CD4-positive, alpha-beta T cell treated with Interleukin-12 subunit alpha and Interleukin-12 subunit beta, for 1 hour (primary cell): ENCODE data around the gene CTRB1.
"Not testable (repeated sequence)": the region's sequence is repeated elsewhere in the genome, so short reads cannot be mapped to it uniquely, and the experiment has no call there.

ENCODE experiments used
- DNase-seq: peaks from one replicate; pipeline ENCODE4 v3.0.0-alpha.2; 2020

CTRB1 gene

DNA sequence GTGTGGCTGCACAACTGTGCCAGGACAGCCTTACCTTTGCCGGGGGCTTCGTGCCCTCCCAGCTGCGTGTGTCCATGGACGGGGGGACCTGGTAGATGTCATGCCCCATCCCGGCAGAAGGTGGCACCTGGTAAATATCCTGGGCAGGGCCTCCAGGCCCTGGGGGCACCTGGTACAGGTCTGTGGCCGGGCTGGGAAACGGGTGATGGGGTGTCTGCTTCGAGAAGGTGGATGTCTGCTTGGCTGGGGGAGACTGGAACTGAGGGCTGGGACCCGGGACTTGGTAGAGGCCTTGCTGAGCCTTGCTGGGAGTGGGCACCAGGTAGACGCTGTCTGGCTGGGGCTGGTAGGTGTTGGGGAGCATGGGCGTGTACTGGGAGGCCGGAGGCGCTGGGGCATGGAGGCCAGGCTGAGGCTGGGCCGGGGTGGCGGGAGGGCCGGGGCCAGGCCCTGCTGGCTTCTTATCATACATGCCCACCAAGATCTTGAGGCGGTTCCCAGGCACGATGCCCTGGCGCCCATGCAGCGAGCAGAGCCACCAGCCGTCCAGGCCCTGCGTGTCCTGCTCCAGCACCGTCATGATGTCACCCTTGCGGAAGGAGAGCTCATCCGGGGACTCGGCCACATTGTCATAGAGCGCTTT lies 23.8 kb downstream of the CTRB1 start:
- DNase-seq: not testable (repeated sequence)

DNA sequence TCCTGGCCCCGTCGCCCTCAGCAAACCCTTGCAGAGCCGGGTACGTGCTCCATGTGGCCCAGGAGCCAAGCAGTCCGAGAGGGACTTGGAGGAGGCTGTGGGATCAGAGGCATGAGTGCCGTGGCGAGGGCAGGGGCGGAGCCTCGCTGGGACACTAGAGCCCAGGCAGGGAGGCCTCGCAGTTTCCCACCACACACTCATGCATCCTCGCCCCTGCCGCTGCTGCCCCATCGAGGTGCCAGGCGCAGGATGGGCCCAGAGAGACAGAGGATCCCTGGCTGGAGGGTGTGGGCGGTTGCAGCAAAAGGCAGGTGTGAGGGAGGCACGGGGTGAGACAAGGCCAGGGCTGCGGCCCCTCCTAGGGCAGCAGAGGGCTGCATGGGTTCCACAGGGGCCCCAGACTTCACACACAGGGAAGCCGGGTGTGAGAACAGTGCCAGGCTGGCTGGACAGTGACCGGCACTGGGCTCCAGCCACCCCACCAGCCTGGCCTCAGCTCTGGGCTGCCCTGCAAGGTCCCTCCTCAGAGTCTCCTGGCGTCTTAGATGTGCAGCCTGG lies 25.0 kb downstream of the CTRB1 start:
- DNase-seq: no peak

DNA sequence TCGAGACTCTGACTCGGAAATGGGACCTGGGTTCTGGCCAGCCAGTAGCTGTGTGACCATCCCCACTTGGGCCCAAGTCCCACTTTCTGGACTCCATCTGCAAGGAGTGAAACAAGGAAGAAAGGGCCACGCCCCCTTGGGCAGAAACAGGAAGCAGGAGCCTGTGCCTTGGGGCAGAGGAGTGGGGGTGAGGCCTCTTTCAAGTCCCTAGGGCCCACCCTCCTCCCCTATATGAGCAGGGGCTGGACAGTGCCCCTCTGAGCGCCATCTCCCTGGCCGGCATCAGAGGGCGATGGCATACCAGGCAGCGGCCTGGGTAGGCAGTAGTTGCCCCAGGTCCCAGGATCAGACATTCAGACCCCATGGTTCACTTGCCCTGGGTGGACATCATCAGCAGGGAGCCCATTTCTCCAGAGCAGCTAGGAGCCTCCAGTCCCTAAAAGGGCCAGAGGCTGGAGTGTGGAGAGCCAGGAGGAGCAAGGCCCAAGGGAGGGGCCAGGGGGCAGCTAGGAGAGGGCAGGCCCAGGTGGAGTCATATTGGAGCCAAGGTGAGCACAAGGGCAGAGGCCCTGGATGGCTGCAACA lies 25.5 kb downstream of the CTRB1 start:
- no peak for DNase-seq

DNA sequence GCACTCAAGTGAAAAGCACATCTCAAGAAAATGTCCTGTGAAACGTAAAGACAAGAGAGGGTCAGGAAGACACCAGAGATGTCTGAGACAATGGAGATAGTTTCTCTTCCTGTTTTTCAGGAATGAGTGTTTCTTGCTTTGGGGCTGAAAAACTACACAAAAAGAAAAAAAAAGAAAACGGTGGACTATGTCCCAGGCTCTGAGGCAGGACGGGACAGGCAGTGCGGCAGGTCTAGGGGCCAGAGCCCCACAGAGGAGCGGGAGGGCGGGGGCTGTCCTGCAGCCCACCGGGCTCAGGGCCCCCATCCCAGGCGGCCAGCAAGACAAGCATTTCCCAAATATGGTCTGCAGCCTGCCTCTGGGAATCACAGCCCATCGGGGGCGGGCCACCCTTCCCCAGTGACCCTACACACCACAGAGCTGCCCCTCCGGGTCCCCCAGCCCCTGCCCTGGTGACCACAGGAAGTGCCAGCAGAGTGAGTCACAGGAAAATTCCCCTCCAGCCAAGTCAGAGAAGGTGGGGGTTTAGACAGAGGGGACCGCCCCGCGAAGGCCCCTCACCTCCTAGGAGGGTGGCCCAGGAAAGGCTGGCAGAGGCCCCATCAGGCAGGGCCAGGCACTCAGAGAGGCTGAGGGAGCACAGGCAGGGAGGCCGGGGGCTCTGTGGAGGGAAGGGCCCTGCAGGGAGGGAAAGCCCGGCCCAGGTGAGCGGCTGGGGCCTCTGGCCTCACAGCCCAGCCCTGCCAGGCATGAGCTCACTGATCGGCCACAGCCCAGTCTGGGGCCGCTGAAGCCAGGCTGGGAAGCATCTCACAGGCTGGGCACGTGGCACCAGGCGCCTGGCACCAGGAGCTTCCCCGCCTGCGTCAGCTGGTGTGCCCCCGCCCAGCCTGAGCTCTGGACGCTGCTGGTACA lies 26.3 kb downstream of the CTRB1 start:
- no peak for DNase-seq

DNA sequence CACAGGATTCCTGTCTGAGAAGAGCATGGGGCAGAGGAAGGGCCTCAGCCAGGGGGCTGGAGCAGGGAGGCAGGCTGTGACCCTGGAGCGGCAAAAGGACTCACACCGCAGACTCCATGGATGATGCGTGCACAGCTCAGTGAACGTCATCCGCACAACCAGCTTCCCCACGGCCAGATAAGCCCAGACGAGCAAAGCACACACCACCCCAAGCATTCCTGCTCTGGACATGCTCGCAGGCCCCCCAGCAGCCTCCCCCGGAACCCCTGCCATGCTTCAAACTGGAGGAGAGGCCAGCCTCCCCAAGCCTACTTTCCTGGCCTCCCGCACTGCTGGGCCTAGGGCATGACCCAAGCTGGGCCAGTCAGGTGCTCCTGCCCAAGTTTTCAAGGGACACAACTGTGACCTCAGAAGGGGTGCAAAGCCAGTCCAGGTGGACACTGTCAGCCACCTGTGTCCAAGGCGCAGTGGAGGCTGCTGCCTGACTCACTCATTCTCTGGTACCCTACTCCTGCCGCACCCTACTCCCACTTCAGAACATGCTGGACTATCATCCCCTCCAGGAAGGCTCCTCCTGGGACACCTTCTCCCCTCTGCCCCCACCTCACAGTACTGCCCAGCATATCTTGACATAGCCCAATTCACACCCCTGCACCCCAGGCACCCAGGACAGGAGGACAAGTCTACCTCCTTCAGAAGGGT lies 27.9 kb downstream of the CTRB1 start:
- DNase-seq: no peak

DNA sequence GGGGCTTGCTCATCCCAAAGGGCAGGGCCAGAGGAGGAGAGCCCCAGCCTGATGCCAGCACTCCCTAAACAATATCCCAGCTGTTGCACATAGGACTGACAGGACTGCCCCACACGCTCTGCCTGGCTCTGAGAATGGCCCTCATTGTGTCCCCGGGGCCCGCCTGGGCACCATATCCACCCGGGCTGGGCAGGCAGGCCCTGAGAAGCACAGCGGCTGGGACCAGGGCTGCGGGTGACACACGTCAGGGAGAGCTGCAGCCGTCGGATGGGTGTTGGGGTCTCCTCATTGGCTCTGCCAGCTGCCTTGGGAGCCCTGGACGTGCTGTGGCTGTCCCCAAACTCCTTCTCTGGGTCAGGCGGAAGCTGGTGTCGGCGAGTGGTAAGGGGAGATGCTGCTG lies 28.5 kb downstream of the CTRB1 start:
- no peak for DNase-seq

DNA sequence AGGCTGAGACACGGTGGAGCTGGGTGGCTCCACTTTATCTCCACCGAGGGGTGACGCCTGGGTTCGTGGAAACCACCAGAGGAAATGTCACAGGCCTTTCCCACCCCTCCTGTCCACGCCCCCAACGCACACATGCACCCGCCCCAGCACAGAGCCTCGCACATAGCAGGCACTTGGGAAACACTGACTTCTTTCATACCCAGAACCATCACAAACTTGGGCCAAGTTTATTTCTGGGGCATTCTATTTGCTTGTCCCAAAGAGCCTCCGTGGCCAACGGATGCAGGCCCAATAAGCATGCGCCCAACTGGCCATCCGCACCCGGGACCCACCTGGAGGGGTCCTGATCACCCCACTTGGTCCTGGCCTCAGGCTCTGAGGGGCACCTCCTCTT lies 29.4 kb downstream of the CTRB1 start:
- DNase-seq: no peak

DNA sequence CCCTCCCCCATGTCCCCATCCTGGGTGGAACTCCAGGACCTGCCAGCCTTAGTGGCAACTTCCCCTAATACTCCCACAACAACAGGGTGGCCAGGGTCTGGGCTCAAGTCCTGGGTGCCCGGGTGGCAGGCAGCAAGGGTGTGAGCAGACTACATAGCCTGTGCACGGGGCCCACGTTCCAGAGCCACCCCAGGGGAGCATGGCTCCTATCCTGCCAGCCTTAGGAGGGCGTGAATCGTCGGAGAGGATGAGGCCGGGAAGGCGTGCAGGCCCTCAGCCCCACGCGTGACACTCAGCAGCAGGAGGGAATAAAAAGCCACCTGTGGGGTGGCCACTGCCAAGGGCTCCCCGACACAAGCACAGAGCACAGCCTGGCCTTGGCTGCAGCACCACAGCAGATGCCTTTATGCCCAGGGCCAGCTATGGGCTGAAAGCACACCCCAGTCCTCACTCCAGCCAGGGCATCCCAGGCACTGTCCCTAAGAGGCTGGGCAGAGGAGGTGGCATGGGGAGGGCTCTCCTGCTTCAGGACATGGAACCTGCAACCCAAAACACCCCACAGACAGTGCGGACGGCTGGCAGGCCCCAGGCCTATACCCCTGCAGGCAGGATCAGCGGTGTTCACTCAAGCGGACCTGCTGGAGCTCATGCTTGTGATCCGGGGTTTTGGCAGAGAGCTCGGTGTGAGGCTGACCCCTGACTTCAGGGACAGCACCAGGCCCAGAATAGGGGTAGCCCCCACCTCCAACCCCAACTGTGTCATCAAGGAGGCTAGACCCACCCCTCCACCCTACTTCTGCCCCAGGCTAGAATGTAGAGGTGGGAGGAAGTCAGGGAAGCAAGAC lies 30.0 kb downstream of the CTRB1 start:
- DNase-seq: no peak

DNA sequence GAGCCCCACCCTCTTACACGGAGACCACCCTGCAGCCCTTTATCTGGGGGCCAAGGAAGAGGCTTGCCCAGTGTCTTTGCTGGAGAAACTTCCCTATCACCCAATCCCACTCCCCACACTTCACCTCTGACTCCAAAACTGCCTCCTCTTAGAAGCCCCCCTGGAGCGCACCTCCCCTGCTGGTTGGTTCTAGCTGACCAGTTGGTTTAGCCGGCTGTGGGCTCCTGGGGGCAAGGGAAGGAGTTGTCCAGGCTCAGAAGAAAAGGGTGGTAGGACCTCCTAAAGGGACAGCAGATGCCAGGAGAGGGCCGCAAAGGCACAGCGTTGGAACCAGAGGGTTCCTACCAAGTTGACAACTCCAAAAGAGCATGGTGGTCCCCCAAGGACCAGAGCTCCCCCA lies 30.7 kb downstream of the CTRB1 start:
- no peak for DNase-seq

DNA sequence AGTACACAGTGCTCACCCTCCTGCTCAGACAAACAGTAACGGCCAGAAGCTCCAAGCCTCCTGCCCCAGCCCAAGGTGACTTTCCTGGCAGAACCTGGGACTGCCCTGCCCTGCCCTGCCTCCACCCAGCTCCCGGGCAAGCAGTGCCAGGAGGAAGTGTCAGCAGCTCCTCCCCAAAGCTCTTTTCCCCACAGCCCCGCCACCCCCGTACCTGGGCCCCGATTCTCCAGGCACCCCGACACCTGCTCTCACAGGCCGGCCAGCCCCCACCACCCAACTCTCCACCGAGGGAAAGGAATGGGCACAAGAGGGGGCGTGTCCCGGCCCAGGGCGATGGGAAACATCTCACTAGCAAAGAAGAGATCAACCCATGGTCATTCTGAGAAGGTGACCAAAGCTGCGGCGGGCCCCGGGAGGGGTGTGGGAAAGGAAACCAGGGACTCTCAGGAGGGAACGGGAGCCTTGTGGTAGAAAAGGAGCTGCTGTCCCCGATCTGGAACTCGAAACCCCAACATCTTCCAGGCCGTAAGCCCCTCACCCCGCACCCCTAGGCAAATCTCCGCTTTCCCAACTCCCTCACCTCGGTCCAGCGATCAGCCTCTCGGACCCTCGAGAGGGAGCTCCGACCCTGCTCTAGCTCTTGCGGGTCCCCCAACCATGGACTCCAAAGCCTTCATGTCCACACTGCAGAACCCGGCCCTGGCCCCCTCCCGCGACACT lies 31.5 kb downstream of the CTRB1 start:
- no peak for DNase-seq

DNA sequence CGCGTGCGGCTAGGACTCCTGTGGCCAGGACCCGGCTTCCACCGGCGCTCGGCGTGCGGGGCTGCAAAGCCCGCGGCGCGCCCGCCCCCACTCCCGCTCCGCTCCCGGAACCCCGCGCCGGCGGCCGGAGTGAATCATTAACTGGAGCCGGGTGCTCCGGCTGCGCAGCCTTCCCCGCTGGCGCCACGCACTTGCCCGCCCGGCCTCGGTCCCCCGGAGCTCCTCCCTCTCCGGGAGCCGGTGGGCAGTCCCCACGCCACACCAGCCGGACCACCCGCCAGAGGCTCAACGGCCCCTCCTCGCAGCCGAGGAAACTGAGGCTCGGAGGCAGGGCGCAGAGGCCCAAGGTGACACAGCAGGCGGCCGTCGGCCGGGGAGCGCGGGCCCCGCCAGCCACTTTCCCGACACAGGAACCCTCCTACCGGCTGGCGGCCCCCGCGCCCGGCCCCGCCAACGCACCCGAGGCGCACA lies 32.1 kb downstream of the CTRB1 start:
- no peak for DNase-seq

DNA sequence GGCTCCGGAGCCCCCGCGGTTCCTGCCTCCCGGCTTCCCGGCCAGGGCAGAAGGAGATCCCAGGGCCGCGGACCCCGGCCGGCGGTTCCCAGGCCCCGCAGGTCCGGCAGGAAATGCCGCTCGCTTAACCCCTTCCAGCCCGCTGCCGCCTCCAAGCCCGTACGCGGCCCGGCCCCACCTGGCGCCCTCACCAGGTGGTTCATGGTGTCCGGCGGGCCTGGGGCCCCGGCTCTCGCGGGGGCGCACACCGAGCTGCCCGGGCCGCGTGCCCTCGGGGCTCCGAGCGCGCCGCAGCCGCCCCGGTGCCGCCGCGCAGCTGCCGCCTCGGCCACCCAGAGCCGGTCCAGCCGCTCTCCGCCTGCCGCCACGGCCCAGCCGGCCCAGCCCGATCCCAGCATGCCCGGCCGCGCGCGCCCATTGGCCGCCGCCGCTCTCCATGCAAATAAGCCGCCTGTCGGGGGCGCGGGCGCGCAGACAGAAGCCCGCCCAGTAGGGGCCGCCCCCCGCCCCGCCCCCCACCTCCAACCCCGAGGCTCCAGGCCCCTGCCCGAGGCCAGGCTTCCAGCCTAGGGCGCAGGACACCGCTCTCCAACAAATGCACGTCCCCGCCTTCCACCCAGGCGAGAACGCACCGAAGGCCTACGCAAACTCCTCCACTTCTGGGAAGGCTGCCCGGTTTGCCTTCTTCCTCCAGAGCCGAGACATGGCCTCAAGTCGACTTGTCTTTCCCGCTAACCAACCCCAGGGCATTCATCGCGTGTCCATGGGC lies 32.7 kb downstream of the CTRB1 start, which contains the start of gene BCAR1:
Gene BCAR1 (minus strand): TSS at position 345 of the 769 bp plus-strand sequence. CDS start 142 bp downstream, at position 203.
- no peak for DNase-seq

DNA sequence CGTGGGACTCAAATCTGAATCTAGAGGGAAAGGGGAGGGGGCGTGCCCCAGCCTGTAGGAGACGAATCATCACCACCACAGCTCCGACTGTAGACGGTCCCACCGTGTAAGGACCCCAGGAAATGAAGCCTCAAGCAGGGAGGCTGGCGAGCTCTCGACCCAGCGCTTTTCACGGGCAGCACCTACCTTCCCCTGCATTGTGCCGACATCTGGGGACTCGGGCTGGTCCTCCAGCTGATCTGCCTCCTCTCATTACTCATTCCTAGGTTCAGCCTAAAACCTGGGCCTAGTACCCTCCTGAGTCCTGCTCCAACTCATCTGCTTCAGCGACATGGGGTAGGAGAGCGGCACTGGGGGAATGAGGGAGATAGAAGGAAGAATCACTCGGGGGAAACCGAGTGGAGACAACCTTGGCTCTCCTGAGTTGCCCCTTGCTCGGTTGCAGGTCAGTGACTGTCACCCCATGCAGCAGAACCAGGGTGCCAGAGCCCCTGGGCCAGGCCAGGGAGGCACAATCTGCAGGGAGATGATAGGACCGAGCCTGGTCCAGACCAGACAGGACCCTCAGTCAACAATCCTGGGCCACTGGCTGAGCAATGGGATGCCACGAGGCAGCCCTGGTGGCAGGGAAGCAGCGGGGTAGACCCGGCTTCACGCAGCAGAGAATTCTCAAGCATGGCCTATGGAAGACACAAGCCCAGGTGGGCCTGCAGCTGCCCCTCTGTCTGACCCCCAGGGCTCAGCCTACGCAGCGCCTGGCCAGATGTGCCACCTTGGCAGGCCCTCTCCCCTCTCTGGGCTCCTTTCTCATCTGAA lies 33.5 kb downstream of the CTRB1 start:
- no peak for DNase-seq

DNA sequence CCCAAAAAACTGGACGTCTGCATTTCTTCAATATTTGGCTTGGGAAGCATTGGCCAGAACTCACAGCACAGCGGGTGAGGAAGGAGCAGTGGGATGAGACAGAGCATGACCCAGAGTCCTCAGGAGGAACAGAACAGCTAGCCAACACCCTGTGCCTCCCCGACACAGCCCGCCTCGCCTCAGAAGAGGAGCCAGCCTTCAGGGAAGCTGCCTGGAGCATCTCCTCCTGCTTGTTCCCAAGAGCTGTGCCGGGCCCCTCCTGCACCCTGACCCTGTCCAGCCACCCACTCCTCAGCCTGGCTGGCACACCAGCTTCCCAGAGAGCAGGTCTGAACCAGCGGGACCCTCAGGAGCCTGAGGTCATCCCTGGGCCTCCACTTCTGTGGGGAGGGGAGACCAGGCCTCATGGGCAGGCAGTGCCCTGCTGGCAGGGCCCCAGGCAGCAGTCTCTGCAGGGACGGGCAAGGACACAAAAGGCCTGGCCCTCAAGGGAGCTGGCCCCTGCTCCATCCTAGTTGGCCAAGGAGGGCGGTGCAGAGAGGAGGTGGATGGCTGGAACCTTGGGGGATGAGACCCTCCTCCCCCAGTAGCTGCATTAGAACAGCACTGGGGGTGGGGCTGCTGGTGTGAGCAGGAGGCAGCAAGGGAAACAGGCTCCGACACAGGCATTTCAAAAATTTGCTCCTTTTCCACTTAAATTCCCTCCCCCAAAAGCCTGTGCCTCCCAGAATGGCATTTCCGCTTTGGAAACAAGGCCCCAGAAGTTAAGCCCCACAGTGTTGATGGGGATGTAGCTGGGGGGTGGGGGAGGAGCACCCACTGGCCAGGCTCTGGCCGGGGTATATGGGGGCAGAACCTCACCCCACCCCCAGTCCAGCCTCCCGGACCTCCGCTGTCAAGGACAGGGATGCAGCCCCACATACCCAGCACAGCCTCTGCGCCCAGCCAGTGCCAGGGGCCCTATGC lies 34.4 kb downstream of the CTRB1 start:
- DNase-seq: no peak

DNA sequence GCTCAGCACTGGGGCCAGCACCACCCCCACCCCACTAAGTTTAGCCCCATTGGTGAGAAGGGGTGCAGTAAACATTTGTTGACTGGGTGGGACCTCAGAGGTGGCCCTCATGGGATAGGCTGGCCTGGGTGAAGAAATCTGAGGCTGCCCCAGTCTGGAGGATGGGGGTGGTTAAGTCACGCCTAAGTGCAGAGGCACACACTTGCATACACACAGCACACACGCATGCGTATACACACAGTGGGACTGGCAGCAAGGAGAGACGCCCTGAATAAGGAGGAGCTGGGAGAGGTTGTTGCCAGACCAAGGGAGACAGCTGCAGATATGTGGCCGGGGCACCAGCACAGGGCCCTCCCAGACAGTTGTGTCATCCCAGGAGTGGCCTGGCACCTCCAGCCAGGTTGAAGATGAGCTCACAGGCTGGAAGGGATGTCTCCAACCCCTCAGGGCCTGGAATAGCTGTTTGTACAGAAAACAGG lies 35.6 kb downstream of the CTRB1 start:
- DNase-seq: no peak

DNA sequence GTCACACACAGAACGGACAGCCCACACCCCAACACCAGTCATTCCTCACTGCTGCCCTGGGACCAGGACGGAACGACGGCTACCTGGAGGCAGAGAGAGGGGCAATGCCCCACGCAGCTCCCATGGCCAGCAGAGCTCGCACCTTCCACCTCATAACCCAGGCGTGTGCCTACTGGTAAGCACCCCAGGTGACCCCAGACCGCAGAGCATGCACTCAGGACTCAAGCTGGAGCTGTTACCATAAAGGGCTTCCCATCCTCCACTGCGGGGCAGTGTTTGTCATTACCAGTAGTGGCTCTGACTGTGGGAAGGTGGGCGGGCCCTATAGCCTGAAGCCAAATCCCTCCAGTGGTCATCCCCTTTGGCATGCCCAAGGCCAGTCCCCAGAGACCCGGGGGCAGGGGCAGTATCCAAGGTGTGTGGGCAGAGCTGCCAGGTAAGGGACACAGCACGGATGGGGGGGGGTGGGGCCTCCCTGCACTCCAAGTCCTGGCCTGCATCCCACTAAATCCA lies 37.3 kb downstream of the CTRB1 start:
- DNase-seq: no peak

DNA sequence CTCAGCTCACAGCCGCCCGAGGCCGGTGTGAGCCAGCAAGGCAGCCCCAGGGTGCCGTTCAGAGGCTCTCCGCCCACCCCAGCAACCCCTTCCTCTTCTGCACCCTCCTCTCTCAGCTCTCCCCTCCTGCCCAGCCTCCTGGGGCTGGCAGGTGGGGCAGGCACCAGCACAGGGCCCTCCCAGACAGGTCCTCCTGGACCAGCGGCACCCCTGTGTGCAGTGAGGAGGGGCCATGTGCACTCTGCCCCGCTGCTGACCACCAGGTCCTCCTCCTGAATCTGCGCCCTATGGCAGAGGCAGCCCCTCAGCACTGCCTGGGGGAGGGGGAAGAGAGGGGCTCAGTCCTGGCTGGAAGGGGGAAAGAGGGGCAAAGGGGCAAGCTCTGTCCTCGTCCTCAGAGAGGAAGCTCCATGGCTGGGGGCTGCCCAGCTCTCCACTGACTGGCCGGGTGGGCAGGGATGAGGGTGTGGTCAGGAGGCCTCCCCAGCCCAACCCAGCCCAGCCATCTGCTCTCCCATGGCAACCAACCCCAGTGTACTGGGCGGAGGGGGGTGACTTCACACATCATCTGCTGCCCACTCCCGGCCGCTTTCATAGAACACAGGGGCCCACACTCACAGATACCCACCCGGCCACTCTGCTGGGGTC lies 38.0 kb downstream of the CTRB1 start:
- DNase-seq: no peak
